Lower lobe of right lung (tissue), 2 donors: Measurements from ENCODE around the gene CCDC70. TPM values are rescaled to one million over a fixed set of nuclear protein-coding genes. Genes with fewer than 3 reads are reported as not detected.

Experiments used
- ATAC-seq, 2 donors: fragments of 200-7000 bp; cut with Tn5 transposase; one replicate each; pipeline ENCODE4 v1.9.1; 2020 to 2022; ENCODE audit warnings: mild to moderate bottlenecking in 2 of 2, moderate library complexity in 2 of 2
- DNase-seq: peaks from one replicate; pipeline ENCODE4 v3.0.0-alpha.2; 2020
- H3K27ac ChIP-seq: fragments of 200-600 bp; one replicate; pipeline ENCODE4 v1.8.0; 2022
- H3K27me3 ChIP-seq: fragments of 200-600 bp; one replicate; pipeline ENCODE4 v1.8.0; 2022; ENCODE audit warnings: low read depth
- H3K36me3 ChIP-seq: fragments of 200-600 bp; one replicate; pipeline ENCODE4 v1.8.0; 2022; ENCODE audit warnings: mild to moderate bottlenecking
- H3K4me1 ChIP-seq: fragments of 200-600 bp; one replicate; pipeline ENCODE4 v1.8.0; 2022
- H3K4me3 ChIP-seq: fragments of 200-600 bp; one replicate; pipeline ENCODE4 v1.8.0; 2022; ENCODE audit warnings: mild to moderate bottlenecking
- H3K9me3 ChIP-seq: fragments of 200-600 bp; one replicate; pipeline ENCODE4 v1.8.0; 2022
- CTCF ChIP-seq: fragments of 200-600 bp; IDR thresholded peaks from one replicate; pipeline ENCODE4 v1.8.0; 2022; ENCODE audit warnings: antibody characterized with exemption, mild to moderate bottlenecking
- intact Hi-C: fragments of 100-400 bp; cut with DNase I; formaldehyde crosslinking; loops from one replicate; pipeline ENCODE4 v1.11.0; 2022
- total RNA-seq: library from RNA; stranded (reverse); fragmentation: NEBNext Ultra II Directional; extraction: Animal tissue kit (Norgen Biotek cat#: 25700); gene quantifications from one replicate; pipeline ENCODE4 v1.2.1, GENCODE V29; 2021
- donor health status: DM: no; HTN: yes; CAD: no; lungs with severe emphysema.

The CCDC70 gene
- total RNA-seq, 1 donor from 2014 or later: not detected

- intact Hi-C loops: no loop called here
- ATAC-seq (no peak), DNase-seq (no peak)
- Histone ChIP-seq H3K4me3 (no peak overlapping the region), H3K27me3 (peaks cover 3% of the 10 kb centered on the region), H3K9me3 (no peaks in the 10 kb centered on the region), H3K36me3 (no peaks in the 10 kb centered on the region), H3K4me1 (peaks cover 3% of the 10 kb centered on the region), H3K27ac (no peak overlapping the region)
- TF ChIP-seq CTCF: no peak
These were observed 30.2 kb upstream of the CCDC70 start for GRCh38 chr13:51831519-51831918.

GRCh38 chr13:51832471-51833152 is 29.2 kb upstream of the CCDC70 start:
- H3K4me3 ChIP-seq: no peak overlapping the region
- TF ChIP-seq CTCF: peak; percentile 43
- DNase-seq (no peak), ATAC-seq (peak; percentile 76 to 87)
- intact Hi-C loops: no loop called here
- no peaks in the 10 kb centered on the region for H3K36me3 ChIP-seq
- peaks cover 3% of the 10 kb centered on the region for H3K27me3 ChIP-seq
- no peak overlapping the region for H3K27ac ChIP-seq
- H3K9me3 ChIP-seq: no peaks in the 10 kb centered on the region
- H3K4me1 ChIP-seq: no peaks in the 10 kb centered on the region

- no peak for TF ChIP-seq CTCF
- H3K9me3 ChIP-seq: no peaks in the 10 kb centered on the region
- no peak for ATAC-seq
- H3K4me1 ChIP-seq: no peaks in the 10 kb centered on the region
- no peak overlapping the region for H3K4me3 ChIP-seq
- H3K36me3 ChIP-seq: no peaks in the 10 kb centered on the region
- DNase-seq: no peak
- peaks cover 3% of the 10 kb centered on the region for H3K27me3 ChIP-seq
- intact Hi-C loops: no loop called here
- H3K27ac ChIP-seq: no peak overlapping the region
These were observed 27.8 kb upstream of the CCDC70 start for GRCh38 chr13:51833980-51834379.

GRCh38 chr13:51834581-51835171 is 27.1 kb upstream of the CCDC70 start:
- TF ChIP-seq CTCF: no peak
- Histone ChIP-seq H3K36me3 (no peaks in the 10 kb centered on the region), H3K27ac (no peak overlapping the region), H3K4me1 (no peaks in the 10 kb centered on the region), H3K4me3 (no peak overlapping the region), H3K27me3 (peaks cover 3% of the 10 kb centered on the region), H3K9me3 (no peaks in the 10 kb centered on the region)
- no peak for ATAC-seq
- intact Hi-C loops: no loop called here
- DNase-seq: no peak

GRCh38 chr13:51837016-51837415 is 24.8 kb upstream of the CCDC70 start:
- DNase-seq: no peak
- TF ChIP-seq CTCF: no peak
- peaks cover 3% of the 10 kb centered on the region for H3K27me3 ChIP-seq
- H3K36me3 ChIP-seq: no peaks in the 10 kb centered on the region
- H3K27ac ChIP-seq: no peak overlapping the region
- intact Hi-C loops: no loop called here
- no peaks in the 10 kb centered on the region for H3K4me1 ChIP-seq
- H3K4me3 ChIP-seq: no peak overlapping the region
- no peaks in the 10 kb centered on the region for H3K9me3 ChIP-seq
- peak in 1 of 2 donors; percentile 26 for ATAC-seq
